Caco-2 (cell line): Measurements from ENCODE around the gene MIPEP. TPM values are rescaled to one million over a fixed set of nuclear protein-coding genes. Genes with fewer than 3 reads are reported as not detected.

Experiments
- BruUV-seq: library from RNA; stranded (reverse); fragments of 400-500 nt; replicated peaks from 2 replicates; lab custom pipeline; 2021; lab: Mats Ljungman, UMichigan
- CTCF ChIA-PET: fragments of 300-600 bp; sonication (Branson Sonifier 250); formaldehyde crosslinking; loops from one replicate; lab custom pipeline; 2022; ENCODE audit warnings: antibody characterized with exemption; lab: Charles Lee
- POLR2A ChIA-PET: fragments of 300-600 bp; sonication (Branson Sonifier 250); formaldehyde crosslinking; loops from one replicate; lab custom pipeline; 2022; ENCODE audit warnings: antibody characterized with exemption; lab: Charles Lee
- DNase-seq, 2 experiments: peaks; one replicate each; pipeline versions ENCODE4 v3.0.0 to v3.0.0-alpha.2; 2020 to 2022
- H3K27me3 ChIP-seq: replicated peaks from 2 replicates; pipeline ENCODE4 v1.6.0; 2011; ENCODE audit warnings: low read length; ENCODE audit not compliant: control insufficient read depth, insufficient read depth
- H3K36me3 ChIP-seq: 2 replicates; pipeline ENCODE4 v1.5.1; 2011; ENCODE audit warnings: low read length; ENCODE audit not compliant: control insufficient read depth, insufficient read depth
- H3K4me1 ChIP-seq: fragments of 250-450 bp; sonication (Bioruptor Pico); 2 replicates; pipeline ENCODE4 v1.5.1; 2020; ENCODE audit warnings: mild to moderate bottlenecking
- H3K4me3 ChIP-seq: 2 replicates; pipeline ENCODE4 v1.5.1; 2011; ENCODE audit warnings: low read depth, mild to moderate bottlenecking, control low read depth, low read length
- H3K9me3 ChIP-seq: fragments of 250-450 bp; sonication (Bioruptor Pico); 2 replicates; pipeline ENCODE4 v1.5.1; 2020; ENCODE audit warnings: mild to moderate bottlenecking, moderate library complexity
- H3K27ac Mint-ChIP-seq: one replicate; pipeline ENCODE4 v1.8.0; 2022; ENCODE audit warnings: mixed read lengths; ENCODE audit not compliant: unreplicated experiment
- H3K27me3 Mint-ChIP-seq: one replicate; pipeline ENCODE4 v1.8.0; 2022; ENCODE audit warnings: mixed read lengths; ENCODE audit not compliant: insufficient read depth, unreplicated experiment
- H3K36me3 Mint-ChIP-seq: one replicate; pipeline ENCODE4 v1.8.0; 2022; ENCODE audit warnings: mild to moderate bottlenecking, mixed read lengths; ENCODE audit not compliant: insufficient read depth, unreplicated experiment
- H3K4me1 Mint-ChIP-seq: one replicate; pipeline ENCODE4 v1.8.0; 2022; ENCODE audit warnings: low read depth, mixed read lengths; ENCODE audit not compliant: unreplicated experiment
- H3K4me3 Mint-ChIP-seq: one replicate; pipeline ENCODE4 v1.8.0; 2022; ENCODE audit warnings: mild to moderate bottlenecking, moderate library complexity, mixed read lengths; ENCODE audit not compliant: unreplicated experiment
- H3K9me3 Mint-ChIP-seq: one replicate; pipeline ENCODE4 v1.8.0; 2022; ENCODE audit warnings: mixed read lengths; ENCODE audit not compliant: unreplicated experiment
- CTCF ChIP-seq, 2 experiments: fragments of 200-600 bp in 1 of 2; IDR thresholded peaks; 1 replicate in 1 of 2; 2 replicates in 1 of 2; pipeline versions ENCODE4 v1.5.1 to v1.8.0; 2011 to 2022; ENCODE audit warnings: antibody characterized with exemption in 1 of 2, control low read depth in 1 of 2, inconsistent platforms in 1 of 2, low read depth in 1 of 2, low read length in 1 of 2, mild to moderate bottlenecking in 1 of 2, moderate library complexity in 1 of 2; ENCODE audit not compliant: insufficient read depth in 1 of 2, severe bottlenecking in 1 of 2, unreplicated experiment in 1 of 2
- intact Hi-C: fragments of 100-400 bp; cut with micrococcal nuclease; formaldehyde crosslinking; loops from one replicate; pipeline ENCODE4 v1.10.0; 2022; ENCODE audit not compliant: unreplicated experiment
- total RNA-seq: library from RNA; stranded (reverse); gene quantifications from 2 replicates; pipeline ENCODE4 v1.2.3, GENCODE V29; 2022

The MIPEP gene
- total RNA-seq, 1 experiment from 2014 or later: 40.6 TPM

- Histone ChIP-seq H3K4me1 (no peaks in the 10 kb centered on the region), H3K4me3 (no peak overlapping the region), H3K27me3 (no peaks in the 10 kb centered on the region), H3K36me3 (no peaks in the 10 kb centered on the region), H3K9me3 (no peaks in the 10 kb centered on the region)
- H3K9me3 Mint-ChIP-seq: no peaks in the 10 kb centered on the region
- H3K36me3 Mint-ChIP-seq: no peaks in the 10 kb centered on the region
- ChIA-PET POLR2A (no interaction called here), CTCF (no interaction called here)
- no TSS peak for BruUV-seq
- no peak overlapping the region for H3K27ac Mint-ChIP-seq
- intact Hi-C loops: no loop called here
- no peak for DNase-seq
- no peak overlapping the region for H3K4me3 Mint-ChIP-seq
- no peaks in the 10 kb centered on the region for H3K27me3 Mint-ChIP-seq
- TF ChIP-seq CTCF (IDR thresholded peaks at IDR 0.05; ENCODE audit: insufficient read depth in 1 of 2, low read depth in 1 of 2, low read length in 1 of 2, severe bottlenecking in 1 of 2, unreplicated experiment in 1 of 2): no peak
- peaks cover 6% of the 10 kb centered on the region for H3K4me1 Mint-ChIP-seq
Observed at GRCh38 chr13:23696610-23697009, 192.6 kb downstream of the MIPEP start.

- no peaks in the 10 kb centered on the region for H3K9me3 ChIP-seq
- no peaks in the 10 kb centered on the region for H3K27me3 ChIP-seq
- no peak for DNase-seq
- H3K4me3 ChIP-seq: no peak overlapping the region
- no peak overlapping the region for H3K27ac Mint-ChIP-seq
- no peaks in the 10 kb centered on the region for H3K9me3 Mint-ChIP-seq
- H3K4me3 Mint-ChIP-seq: no peak overlapping the region
- ChIA-PET POLR2A (no interaction called here), CTCF (no interaction called here)
- no peaks in the 10 kb centered on the region for H3K4me1 ChIP-seq
- intact Hi-C loops: no loop called here
- no peaks in the 10 kb centered on the region for H3K36me3 Mint-ChIP-seq
- no peak for TF ChIP-seq CTCF (IDR thresholded peaks at IDR 0.05; ENCODE audit: insufficient read depth in 1 of 2, low read depth in 1 of 2, low read length in 1 of 2, severe bottlenecking in 1 of 2, unreplicated experiment in 1 of 2)
- H3K27me3 Mint-ChIP-seq: no peaks in the 10 kb centered on the region
- BruUV-seq: no TSS peak
- H3K36me3 ChIP-seq: no peaks in the 10 kb centered on the region
- H3K4me1 Mint-ChIP-seq: peaks cover 6% of the 10 kb centered on the region
Observed at GRCh38 chr13:23695711-23696464, 193.3 kb downstream of the MIPEP start.

GRCh38 chr13:23695196-23695595 is 194.0 kb downstream of the MIPEP start:
- CTCF ChIA-PET: no interaction called here
- peaks cover 6% of the 10 kb centered on the region for H3K4me1 Mint-ChIP-seq
- H3K27ac Mint-ChIP-seq: no peak overlapping the region
- Histone ChIP-seq H3K9me3 (no peaks in the 10 kb centered on the region), H3K27me3 (no peaks in the 10 kb centered on the region), H3K4me1 (no peaks in the 10 kb centered on the region), H3K36me3 (no peaks in the 10 kb centered on the region), H3K4me3 (no peak overlapping the region)
- H3K4me3 Mint-ChIP-seq: no peak overlapping the region
- no peaks in the 10 kb centered on the region for H3K36me3 Mint-ChIP-seq
- DNase-seq: no peak
- no peak for TF ChIP-seq CTCF (IDR thresholded peaks at IDR 0.05; ENCODE audit: insufficient read depth in 1 of 2, low read depth in 1 of 2, low read length in 1 of 2, severe bottlenecking in 1 of 2, unreplicated experiment in 1 of 2)
- no peaks in the 10 kb centered on the region for H3K27me3 Mint-ChIP-seq
- POLR2A ChIA-PET: no interaction called here
- intact Hi-C loops: no loop called here
- H3K9me3 Mint-ChIP-seq: no peaks in the 10 kb centered on the region
- BruUV-seq: no TSS peak
